Spleen (tissue), 7 donors: Measurements from ENCODE around the gene MAP3K2.

Source experiments
- CTCF ChIP-seq, 11 experiments: fragments of 200-600 bp in 7 of 11; fragments of 450-650 bp in 4 of 11; sonication (generic) in 4 of 11; IDR thresholded peaks in 8 of 11; conservative IDR thresholded peaks in 3 of 11; 1 replicate in 7 of 11; 2 replicates in 4 of 11; pipeline versions ENCODE4 v1.4.0 to v1.8.0; 2016 to 2021; ENCODE audit warnings: antibody characterized with exemption in 11 of 11, inconsistent platforms in 4 of 11, mild to moderate bottlenecking in 1 of 11
- POLR2A ChIP-seq, 3 donors: fragments of 450-650 bp; IDR thresholded peaks; one replicate each; pipeline ENCODE4 v1.5.1; 2017; ENCODE audit warnings: antibody characterized with exemption in 3 of 3, mild to moderate bottlenecking in 1 of 3
- donor health status: DM: no; HTN: no; CAD: no; lungs with moderate emphysema.
- donor health status: DM: no; HTN: no; CAD: no.
- donor health status: DM: no; HTN: no; CAD: no.

- TF ChIP-seq CTCF (IDR thresholded peaks at IDR 0.05 in 8 of 11, conservative IDR thresholded peaks at IDR 0.05 in 3 of 11) (no peak), POLR2A (IDR thresholded peaks at IDR 0.05) (no peak)
These were observed 31.2 kb downstream of the MAP3K2 start for GRCh38 chr2:127356531-127356930.
